HG03039 (cell line): ENCODE results near the gene CAMTA1.

Source experiments
- ATAC-seq: cut with Tn5 transposase; IDR thresholded peaks from one replicate; pipeline ENCODE4 v1.9.1; 2021; ENCODE audit warnings: mild to moderate bottlenecking, moderate library complexity; ENCODE audit not compliant: unreplicated experiment

The CAMTA1 gene

GRCh38 chr1:7476402-7476801, 691.1 kb downstream of the CAMTA1 start:
- no peak for ATAC-seq

- no peak for ATAC-seq
These were observed 691.8 kb downstream of the CAMTA1 start for GRCh38 chr1:7476861-7477547.

DNA sequence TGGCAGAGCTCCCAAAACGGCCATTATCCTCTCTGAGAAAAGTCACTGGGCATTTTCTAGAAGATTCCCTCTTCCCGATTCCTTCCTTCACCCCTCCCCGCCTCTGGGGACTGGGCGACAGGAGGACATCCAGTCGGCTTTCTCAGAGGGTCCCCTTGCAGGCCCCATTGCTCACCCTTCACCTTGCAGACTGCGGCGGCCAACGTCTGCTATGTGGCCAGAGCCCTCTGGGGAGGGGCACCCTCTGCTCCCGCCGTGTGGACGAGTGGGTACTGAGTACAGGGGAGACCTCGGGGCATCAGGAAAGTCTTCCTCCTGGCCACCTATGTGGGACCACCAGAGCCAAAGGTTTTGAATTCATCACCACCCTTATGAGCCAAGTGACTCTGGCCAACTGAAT, 692.3 kb downstream of the CAMTA1 start:
- no peak for ATAC-seq

- no peak for ATAC-seq
These were observed 693.0 kb downstream of the CAMTA1 start for GRCh38 chr1:7478142-7478790.

- no peak for ATAC-seq
These were observed 693.7 kb downstream of the CAMTA1 start for GRCh38 chr1:7478809-7479499.

DNA sequence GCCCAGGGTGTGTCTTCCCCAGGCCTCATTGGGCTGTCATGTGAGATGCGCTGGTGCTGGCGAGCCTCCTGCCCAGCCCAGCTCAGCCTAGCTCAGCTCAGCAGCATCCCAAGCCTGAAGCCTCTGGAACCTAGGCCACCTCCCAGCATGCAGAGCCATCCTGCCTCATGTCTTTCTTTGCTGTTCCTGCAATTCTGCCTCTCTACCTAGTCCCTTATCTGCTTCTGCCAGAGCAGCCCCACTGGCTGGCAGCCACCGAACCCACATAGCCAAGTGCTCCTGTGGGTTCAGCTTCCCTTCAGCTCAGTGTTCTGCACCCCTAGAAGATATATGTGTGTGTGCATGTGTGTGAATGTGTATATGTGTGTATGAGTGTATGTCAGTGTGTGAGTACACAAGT, 694.3 kb downstream of the CAMTA1 start:
- ATAC-seq, result no peak

DNA sequence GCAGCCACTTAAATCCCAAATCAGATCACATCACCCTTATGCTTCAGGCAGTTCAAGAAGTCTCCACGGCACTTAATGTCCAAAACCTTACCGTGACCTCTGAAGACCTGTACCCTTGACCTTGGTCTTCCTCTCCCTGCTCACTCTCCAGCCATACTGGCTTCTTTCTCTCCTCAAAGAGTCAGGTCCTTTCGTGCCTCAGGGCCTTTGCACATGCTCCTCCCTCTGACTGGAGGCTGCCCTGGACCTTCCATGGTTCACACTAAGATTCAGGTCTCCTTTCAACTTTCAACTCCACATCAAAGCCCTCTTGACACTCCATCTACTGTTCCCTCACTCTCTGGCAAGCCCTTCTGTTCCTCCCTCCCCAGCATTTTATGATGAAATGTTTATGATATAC, 695.9 kb downstream of the CAMTA1 start:
- no peak for ATAC-seq

DNA sequence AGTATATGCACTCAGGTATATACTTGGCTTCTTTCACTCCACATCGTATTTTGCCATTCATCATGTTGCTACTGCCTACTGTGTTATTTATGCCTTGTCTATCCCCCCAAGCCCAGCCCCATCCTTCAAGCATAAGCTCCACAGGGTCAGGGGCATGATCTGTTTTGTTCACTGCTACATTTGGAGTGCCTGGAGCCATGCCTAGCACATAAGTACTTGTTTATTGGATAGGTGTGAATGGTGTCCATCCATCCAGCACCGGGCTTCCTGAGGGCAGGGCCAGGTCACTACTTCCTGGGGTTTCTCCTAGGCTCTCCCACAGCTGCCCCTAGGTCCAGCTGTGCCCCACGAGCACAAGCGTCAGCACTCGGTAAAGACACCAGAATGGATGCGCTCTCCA, 696.8 kb downstream of the CAMTA1 start:
- no peak for ATAC-seq

DNA sequence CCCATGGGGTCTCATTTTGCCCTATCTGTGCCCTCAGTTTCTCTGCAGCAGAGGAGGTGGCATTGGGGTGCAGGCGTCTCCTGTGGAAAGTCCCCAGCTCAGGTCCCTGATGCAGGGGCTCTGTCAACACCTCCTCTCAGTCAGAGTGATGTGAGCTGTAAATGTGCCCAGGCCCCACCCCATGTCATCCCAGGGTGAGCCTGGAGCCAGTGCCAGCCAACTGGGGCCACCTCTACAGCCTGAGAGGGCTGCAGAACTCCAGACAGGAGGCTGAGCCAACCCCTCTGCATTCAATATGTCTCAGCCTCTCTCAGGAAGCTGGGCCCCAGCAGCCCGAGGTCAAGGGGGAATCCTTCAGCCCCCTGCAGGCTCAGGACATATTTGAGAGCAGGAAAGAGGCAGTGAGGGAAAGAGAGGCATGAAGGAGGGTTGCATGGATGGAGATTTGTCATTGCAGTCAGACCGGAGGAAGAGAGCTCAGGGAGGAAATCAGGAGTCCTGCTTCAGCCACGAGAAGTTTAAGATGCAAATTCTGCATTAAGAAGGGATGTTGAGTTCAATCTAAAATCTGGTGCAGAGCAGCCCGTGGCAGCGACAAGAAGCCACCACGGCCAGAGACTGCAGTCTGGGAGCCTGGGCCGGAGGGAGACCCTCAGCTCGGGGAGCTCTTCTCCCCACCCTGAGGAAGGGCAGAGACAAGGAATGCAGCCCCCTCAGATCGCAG, 697.7 kb downstream of the CAMTA1 start:
- ATAC-seq, result no peak

GRCh38 chr1:7483634-7484383, 698.6 kb downstream of the CAMTA1 start:
- ATAC-seq, result no peak

DNA sequence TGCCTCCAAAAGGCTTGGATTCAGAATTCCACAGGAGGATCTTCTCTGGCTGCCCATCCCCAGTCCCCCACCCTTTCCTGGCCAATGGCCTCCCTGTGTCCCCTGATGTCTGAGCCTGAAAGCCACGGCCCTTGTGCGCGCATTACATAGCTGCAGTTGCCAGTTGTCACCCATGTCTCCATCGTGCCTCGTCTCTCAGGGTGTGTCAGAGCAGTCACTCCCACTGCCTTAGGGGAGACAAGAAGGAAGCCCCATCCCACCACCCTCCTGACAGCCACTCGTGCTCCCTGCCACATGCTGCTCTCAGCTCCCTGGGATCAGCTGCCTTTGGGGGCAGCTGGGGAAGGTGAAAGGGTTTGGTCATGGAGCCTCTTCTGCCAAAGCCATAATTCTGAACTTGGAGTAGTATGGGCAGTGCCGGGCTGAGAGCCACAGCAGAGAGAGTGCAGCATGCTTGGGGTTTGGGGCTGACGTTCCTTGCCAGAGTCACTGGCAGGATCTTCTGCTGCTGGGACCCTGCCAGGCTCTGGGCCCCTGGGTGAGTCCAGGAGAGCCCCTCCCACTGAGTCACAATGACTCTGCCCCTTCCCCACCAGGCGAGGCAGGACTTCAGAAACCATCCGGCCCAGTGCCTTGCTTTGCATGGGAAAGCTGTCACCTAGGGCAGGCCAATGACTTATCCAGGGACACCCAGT, 700.0 kb downstream of the CAMTA1 start:
- no peak for ATAC-seq

DNA sequence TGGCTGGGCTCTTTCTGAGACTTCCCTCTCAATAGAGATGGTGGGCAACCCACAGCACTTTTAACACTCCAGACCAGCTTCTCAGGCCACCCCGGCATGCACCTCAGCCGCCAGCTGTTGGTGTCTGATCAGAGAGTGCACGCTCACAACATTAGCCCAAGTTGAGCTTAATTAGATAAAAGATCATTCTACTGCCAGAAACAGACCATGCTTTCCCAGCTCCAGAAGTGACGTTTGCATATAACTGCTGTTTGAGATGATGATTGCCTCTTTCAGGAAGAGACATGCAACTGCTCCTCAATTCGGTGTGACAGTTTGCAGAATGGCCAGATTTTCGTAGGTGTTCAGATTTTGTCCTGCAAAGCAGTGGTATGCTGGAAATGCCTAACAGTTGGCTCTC, 700.6 kb downstream of the CAMTA1 start:
- no peak for ATAC-seq

DNA sequence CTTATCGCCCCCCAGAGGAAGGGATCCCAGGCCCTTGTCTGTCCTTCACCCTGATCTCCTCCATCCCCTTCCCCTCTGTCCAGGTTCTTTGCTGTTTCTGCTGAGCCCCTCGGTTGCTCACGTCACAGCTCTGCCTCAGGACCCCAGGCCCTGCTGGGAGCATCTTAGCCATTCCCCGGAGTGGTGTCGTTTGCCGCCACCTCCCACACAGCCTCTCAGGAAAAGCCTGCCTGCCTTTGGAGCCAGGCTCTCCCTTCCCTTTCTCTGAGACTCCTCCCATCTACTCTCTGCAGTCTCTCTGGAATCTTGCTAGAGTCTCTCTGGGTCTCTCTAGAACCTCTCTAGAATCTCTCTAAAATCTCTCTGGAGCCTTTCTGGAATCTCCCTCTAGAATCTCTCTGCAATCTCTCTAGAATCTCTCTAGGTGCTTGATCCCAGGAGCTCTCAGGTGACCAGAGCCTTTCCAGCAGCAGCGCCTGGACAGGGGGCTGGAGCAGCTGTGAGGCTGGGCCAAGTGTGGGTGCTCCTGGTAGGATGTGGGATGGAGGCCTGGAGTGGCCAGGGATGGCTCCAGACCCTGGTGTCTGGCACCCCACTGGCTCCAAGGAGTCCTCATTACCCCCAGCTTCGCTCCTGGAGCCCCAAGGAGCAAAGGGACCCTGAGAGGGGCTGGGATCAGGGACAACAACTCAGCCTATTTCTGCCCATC, 702.7 kb downstream of the CAMTA1 start:
- no peak for ATAC-seq

GRCh38 chr1:7488475-7488842, 703.2 kb downstream of the CAMTA1 start:
- no peak for ATAC-seq

DNA sequence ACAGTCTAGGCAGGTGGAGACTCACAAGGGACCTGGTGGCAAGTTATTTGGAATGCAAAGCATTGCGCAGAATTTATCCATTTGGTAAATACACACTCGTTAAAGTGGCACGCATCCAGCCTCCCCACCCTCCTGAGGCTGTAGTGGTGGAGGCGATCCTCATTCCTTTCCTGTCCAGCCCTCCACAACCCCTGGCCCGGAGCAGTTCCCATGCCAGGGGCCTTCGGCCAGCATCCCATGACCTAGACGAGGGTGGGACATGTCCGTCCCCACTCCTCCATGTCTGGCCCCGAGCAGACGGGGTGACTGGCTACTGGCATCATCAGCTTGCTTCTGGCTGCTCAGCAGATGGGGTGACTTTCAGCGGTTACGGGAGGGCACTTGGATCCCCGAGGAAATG, 704.3 kb downstream of the CAMTA1 start:
- ATAC-seq, result no peak

DNA sequence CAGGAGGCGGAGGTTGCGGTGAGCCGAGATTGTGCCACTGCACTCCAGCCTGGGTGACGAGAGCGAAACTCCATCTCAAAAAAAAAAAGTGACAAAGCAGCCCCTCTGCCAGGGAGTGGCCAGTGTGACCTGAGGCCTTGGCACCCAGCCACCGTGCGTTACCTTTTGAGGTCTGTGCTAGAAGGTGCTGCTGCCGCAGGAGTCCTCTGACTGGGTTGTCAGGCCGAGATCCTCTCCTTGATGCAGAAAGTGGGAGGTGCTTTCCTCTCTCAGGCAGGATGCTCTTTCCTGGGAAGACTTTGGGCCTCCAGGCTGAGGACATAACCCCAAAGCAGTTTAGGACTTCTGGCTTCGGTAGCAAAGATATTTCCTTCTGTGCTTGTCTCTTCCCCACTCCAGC, 705.3 kb downstream of the CAMTA1 start:
- ATAC-seq, result no peak

DNA sequence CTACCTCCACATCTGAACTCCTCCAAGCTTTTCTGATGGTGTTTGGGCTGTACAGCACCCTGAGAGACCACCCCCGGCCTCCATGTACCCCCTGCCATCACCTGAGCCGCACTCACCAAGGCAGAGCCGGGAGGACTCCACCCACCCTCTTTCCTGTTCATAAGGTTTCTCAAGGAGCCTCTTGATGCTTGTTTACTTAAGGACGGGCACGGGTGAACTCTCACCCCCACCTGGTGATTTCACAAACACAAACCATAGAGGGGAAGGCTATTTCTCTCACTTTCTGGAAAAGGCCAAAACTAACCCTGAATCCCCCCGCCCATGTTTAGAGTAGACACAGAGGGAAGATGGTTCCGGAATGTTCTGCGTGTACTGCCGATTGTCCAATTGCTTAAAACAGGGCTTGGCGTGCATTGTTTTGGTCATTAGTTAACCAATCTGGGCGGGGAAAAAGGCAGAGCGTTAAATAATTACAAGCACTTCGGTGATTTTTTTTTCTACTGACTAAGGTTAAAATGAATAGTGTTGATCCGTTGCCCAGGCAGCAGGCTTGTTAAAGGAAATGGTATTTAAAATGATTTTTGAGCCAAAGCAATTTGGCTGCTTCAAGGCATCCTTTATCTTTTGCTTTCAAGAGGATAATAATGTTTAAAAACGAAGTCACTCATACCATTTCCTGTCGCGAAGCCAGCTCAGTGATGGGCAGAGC, 706.0 kb downstream of the CAMTA1 start:
- ATAC-seq, result no peak

- ATAC-seq, result no peak
These were observed 706.5 kb downstream of the CAMTA1 start for GRCh38 chr1:7491818-7492173.
